Activated CD8-positive, alpha-beta memory T cell treated with anti-CD3 and anti-CD28 coated beads, Interleukin-2, amount 10 ng/mL, durations not matched to agents 7 days and 5 days (primary cell): Measurements from ENCODE around the gene WNK2. TPM values are rescaled to one million over a fixed set of nuclear protein-coding genes. Genes with fewer than 3 reads are reported as not detected.

ENCODE experiments used
- ATAC-seq: fragments of 150-1000 bp; cut with Tn5 transposase; one replicate; pipeline ENCODE4 v1.10.0; 2021; ENCODE audit warnings: moderate library complexity
- CTCF ChIA-PET: fragments of 350-600 bp; sonication (Branson Sonifier 250); formaldehyde crosslinking; loops from one replicate; lab custom pipeline; 2021; ENCODE audit warnings: antibody characterized with exemption; lab: Charles Lee
- DNase-seq: peaks from one replicate; pipeline ENCODE4 v3.0.0-alpha.2; 2020
- H3K27ac Mint-ChIP-seq: one replicate; pipeline ENCODE4 v1.8.0; 2021; ENCODE audit warnings: mild to moderate bottlenecking, mixed read lengths
- H3K27me3 Mint-ChIP-seq: one replicate; pipeline ENCODE4 v1.8.0; 2021; ENCODE audit warnings: mixed read lengths
- H3K36me3 Mint-ChIP-seq: one replicate; pipeline ENCODE4 v1.8.0; 2021; ENCODE audit warnings: mild to moderate bottlenecking, mixed read lengths
- H3K4me1 Mint-ChIP-seq: one replicate; pipeline ENCODE4 v1.8.0; 2021; ENCODE audit warnings: mixed read lengths
- H3K4me3 Mint-ChIP-seq: one replicate; pipeline ENCODE4 v1.8.0; 2021; ENCODE audit warnings: mild to moderate bottlenecking, moderate library complexity, mixed read lengths
- H3K9me3 Mint-ChIP-seq: one replicate; pipeline ENCODE4 v1.8.0; 2022; ENCODE audit warnings: low read depth, mixed read lengths
- total RNA-seq, 2 experiments: library from RNA; stranded (reverse); gene quantifications; one replicate each; pipeline ENCODE4 v1.2.3, GENCODE V29; 2021

Gene WNK2
- total RNA-seq, 2 experiments from 2014 or later, result not detected

- Mint-ChIP-seq H3K27me3 (peaks cover 4% of the 10 kb centered on the region), H3K4me1 (peaks cover 8% of the 10 kb centered on the region), H3K36me3 (no peaks in the 10 kb centered on the region), H3K27ac (no peak overlapping the region), H3K4me3 (no peak overlapping the region), H3K9me3 (no peaks in the 10 kb centered on the region)
- ATAC-seq (no peak), DNase-seq (peak; percentile 33)
- CTCF ChIA-PET, result no interaction called here
Observed at GRCh38 chr9:93300175-93300572, 116.2 kb downstream of the WNK2 start.

GRCh38 chr9:93300585-93301081 is 116.7 kb downstream of the WNK2 start:
- Mint-ChIP-seq H3K27ac (no peak overlapping the region), H3K4me1 (peaks cover 8% of the 10 kb centered on the region), H3K9me3 (no peaks in the 10 kb centered on the region), H3K4me3 (no peak overlapping the region), H3K36me3 (no peaks in the 10 kb centered on the region), H3K27me3 (peaks cover 4% of the 10 kb centered on the region)
- DNase-seq (peak; percentile 36), ATAC-seq (no peak)
- CTCF ChIA-PET, result no interaction called here

- Mint-ChIP-seq H3K4me1 (peaks cover 8% of the 10 kb centered on the region), H3K27me3 (peaks cover 4% of the 10 kb centered on the region), H3K4me3 (no peak overlapping the region), H3K36me3 (no peaks in the 10 kb centered on the region), H3K27ac (no peak overlapping the region), H3K9me3 (no peaks in the 10 kb centered on the region)
- DNase-seq (peak; percentile 30), ATAC-seq (no peak)
- CTCF ChIA-PET, result interaction anchor here (2.7 kb wide), 1 partner anchor 140 kb away, joined by 12 read pairs; no protein-coding TSS in a partner anchor
Observed at GRCh38 chr9:93301291-93301811, 117.4 kb downstream of the WNK2 start.

GRCh38 chr9:93301911-93302541 is 118.1 kb downstream of the WNK2 start:
- ATAC-seq, result peak; percentile 12
- Mint-ChIP-seq H3K36me3 (no peaks in the 10 kb centered on the region), H3K4me1 (peaks cover 8% of the 10 kb centered on the region), H3K27ac (peak overlapping the region; percentile 18), H3K27me3 (peaks cover 4% of the 10 kb centered on the region), H3K9me3 (no peaks in the 10 kb centered on the region), H3K4me3 (no peak overlapping the region)
- CTCF ChIA-PET, result interaction anchor here (0.9 to 2.7 kb wide), 14 partner anchors 12 to 347 kb away, joined by 3 to 16 read pairs (median 4); no protein-coding TSS in a partner anchor
- peak; percentile 37 for DNase-seq

- Mint-ChIP-seq H3K27me3 (no peaks in the 10 kb centered on the region), H3K9me3 (no peaks in the 10 kb centered on the region), H3K4me1 (peaks cover 8% of the 10 kb centered on the region), H3K36me3 (no peaks in the 10 kb centered on the region), H3K27ac (no peak overlapping the region), H3K4me3 (no peak overlapping the region)
- peak; percentile 73 for ATAC-seq
- CTCF ChIA-PET, result interaction anchor here (0.6 to 2.7 kb wide), 17 partner anchors 12 to 348 kb away, joined by 3 to 16 read pairs (median 4); no protein-coding TSS in a partner anchor
- DNase-seq, result peak; percentile 70
Observed at GRCh38 chr9:93302586-93303257, 118.8 kb downstream of the WNK2 start.

GRCh38 chr9:93303258-93303771 is 119.4 kb downstream of the WNK2 start:
- H3K4me3 Mint-ChIP-seq, result no peak overlapping the region
- no peaks in the 10 kb centered on the region for H3K36me3 Mint-ChIP-seq
- no peaks in the 10 kb centered on the region for H3K9me3 Mint-ChIP-seq
- DNase-seq, result no peak
- peaks cover 8% of the 10 kb centered on the region for H3K4me1 Mint-ChIP-seq
- CTCF ChIA-PET, result interaction anchor here (0.6 to 2.7 kb wide), 15 partner anchors 13 to 348 kb away, joined by 3 to 16 read pairs (median 4); no protein-coding TSS in a partner anchor
- no peak overlapping the region for H3K27ac Mint-ChIP-seq
- ATAC-seq, result no peak
- H3K27me3 Mint-ChIP-seq, result no peaks in the 10 kb centered on the region

- H3K4me3 Mint-ChIP-seq, result no peak overlapping the region
- H3K4me1 Mint-ChIP-seq, result peaks cover 8% of the 10 kb centered on the region
- H3K27me3 Mint-ChIP-seq, result no peaks in the 10 kb centered on the region
- no peaks in the 10 kb centered on the region for H3K36me3 Mint-ChIP-seq
- no peak for ATAC-seq
- CTCF ChIA-PET, result interaction anchor here (0.9 to 2.0 kb wide), 6 partner anchors 25 to 347 kb away, joined by 3 to 16 read pairs (median 3); no protein-coding TSS in a partner anchor
- H3K27ac Mint-ChIP-seq, result no peak overlapping the region
- DNase-seq, result no peak
- H3K9me3 Mint-ChIP-seq, result no peaks in the 10 kb centered on the region
Observed at GRCh38 chr9:93303806-93304573, 120.1 kb downstream of the WNK2 start.

- peaks cover 8% of the 10 kb centered on the region for H3K4me1 Mint-ChIP-seq
- no peak overlapping the region for H3K27ac Mint-ChIP-seq
- no peaks in the 10 kb centered on the region for H3K36me3 Mint-ChIP-seq
- no peaks in the 10 kb centered on the region for H3K27me3 Mint-ChIP-seq
- no peaks in the 10 kb centered on the region for H3K9me3 Mint-ChIP-seq
- CTCF ChIA-PET, result interaction anchor here (0.7 to 1.8 kb wide), 6 partner anchors 24 to 348 kb away, joined by 3 to 4 read pairs (median 3); no protein-coding TSS in a partner anchor
- H3K4me3 Mint-ChIP-seq, result no peak overlapping the region
- DNase-seq (peak; percentile 41), ATAC-seq (no peak)
Observed at GRCh38 chr9:93304574-93305496, 120.9 kb downstream of the WNK2 start.

- no peak for ATAC-seq
- Mint-ChIP-seq H3K4me3 (no peak overlapping the region), H3K27ac (no peak overlapping the region), H3K4me1 (peaks cover 8% of the 10 kb centered on the region), H3K36me3 (no peaks in the 10 kb centered on the region), H3K9me3 (no peaks in the 10 kb centered on the region), H3K27me3 (peaks cover 1% of the 10 kb centered on the region)
- DNase-seq, result peak; percentile 25
- CTCF ChIA-PET, result interaction anchor here (0.7 to 1.8 kb wide), 5 partner anchors 23 to 349 kb away, joined by 3 to 4 read pairs (median 3); no protein-coding TSS in a partner anchor
Observed at GRCh38 chr9:93305497-93306020, 121.6 kb downstream of the WNK2 start.

GRCh38 chr9:93306081-93306480 is 122.1 kb downstream of the WNK2 start:
- Mint-ChIP-seq H3K36me3 (no peaks in the 10 kb centered on the region), H3K27me3 (peaks cover 6% of the 10 kb centered on the region), H3K9me3 (no peaks in the 10 kb centered on the region), H3K4me1 (peaks cover 8% of the 10 kb centered on the region), H3K4me3 (no peak overlapping the region), H3K27ac (no peak overlapping the region)
- DNase-seq, result no peak
- no peak for ATAC-seq
- CTCF ChIA-PET, result interaction anchor here (1.3 kb wide), 1 partner anchor 339 kb away, joined by 4 read pairs; no protein-coding TSS in a partner anchor

GRCh38 chr9:93306579-93307091 is 122.7 kb downstream of the WNK2 start:
- Mint-ChIP-seq H3K36me3 (no peaks in the 10 kb centered on the region), H3K9me3 (no peaks in the 10 kb centered on the region), H3K4me3 (no peak overlapping the region), H3K27ac (no peak overlapping the region), H3K4me1 (peaks cover 8% of the 10 kb centered on the region), H3K27me3 (peaks cover 10% of the 10 kb centered on the region)
- ATAC-seq (no peak), DNase-seq (peak; percentile 30)
- CTCF ChIA-PET, result no interaction called here
